DLD1 (cell line): ENCODE measurements around the gene ELP5.

Experiments
- in situ Hi-C: cut with HindIII; loops from 2 replicates; pipeline ENCODE4 v1.10.0; 2017; ENCODE audit warnings: low sequenced_read_pairs

The ELP5 gene

GRCh38 chr17:7252176-7253043, at the start of gene ELP5:
Gene ELP5 (plus strand): TSS chr17:7252215. CDS start chr17:7252551, 336 bp downstream.
- in situ Hi-C loops = no loop called here

- in situ Hi-C loops = no loop called here
Observed at GRCh38 chr17:7203391-7203790, 48.6 kb upstream of the ELP5 start.

- in situ Hi-C loops = no loop called here
Observed at GRCh38 chr17:7204336-7204735, 47.7 kb upstream of the ELP5 start.

- in situ Hi-C loops = no loop called here
Observed at GRCh38 chr17:7204828-7205461, 47.1 kb upstream of the ELP5 start.

GRCh38 chr17:7205561-7205960, 46.5 kb upstream of the ELP5 start:
- in situ Hi-C loops = no loop called here

- in situ Hi-C loops = no loop called here
Observed at GRCh38 chr17:7207120-7208001, 44.7 kb upstream of the ELP5 start.

GRCh38 chr17:7208027-7208571, 43.9 kb upstream of the ELP5 start:
- in situ Hi-C loops = no loop called here

GRCh38 chr17:7208754-7209460, 43.1 kb upstream of the ELP5 start:
- in situ Hi-C loops = no loop called here

- in situ Hi-C loops = no loop called here
Observed at GRCh38 chr17:7211491-7212273, 40.3 kb upstream of the ELP5 start.

- in situ Hi-C loops = no loop called here
Observed at GRCh38 chr17:7213895-7214299, 38.1 kb upstream of the ELP5 start.

- in situ Hi-C loops = no loop called here
Observed at GRCh38 chr17:7214300-7215135, 37.5 kb upstream of the ELP5 start.

- in situ Hi-C loops = no loop called here
Observed at GRCh38 chr17:7215136-7215638, 36.8 kb upstream of the ELP5 start.

- in situ Hi-C loops = no loop called here
Observed at GRCh38 chr17:7215652-7216180, 36.3 kb upstream of the ELP5 start.

- in situ Hi-C loops = no loop called here
Observed at GRCh38 chr17:7216242-7217112, 35.5 kb upstream of the ELP5 start.

GRCh38 chr17:7217113-7217987, 34.7 kb upstream of the ELP5 start:
- in situ Hi-C loops = no loop called here

GRCh38 chr17:7218166-7218565, 33.8 kb upstream of the ELP5 start:
- in situ Hi-C loops = no loop called here
